Measurements from ENCODE around the gene MAML2. TPM values are rescaled to one million over a fixed set of nuclear protein-coding genes. Genes with fewer than 3 reads are reported as not detected.
A peak's percentile ranks its signal among the peaks of the same experiment; 100 is the strongest.

MAML2 gene
- total and polyA plus RNA-seq, 4 donors, result 3.8 to 41.8 (median 13.7) TPM

DNA sequence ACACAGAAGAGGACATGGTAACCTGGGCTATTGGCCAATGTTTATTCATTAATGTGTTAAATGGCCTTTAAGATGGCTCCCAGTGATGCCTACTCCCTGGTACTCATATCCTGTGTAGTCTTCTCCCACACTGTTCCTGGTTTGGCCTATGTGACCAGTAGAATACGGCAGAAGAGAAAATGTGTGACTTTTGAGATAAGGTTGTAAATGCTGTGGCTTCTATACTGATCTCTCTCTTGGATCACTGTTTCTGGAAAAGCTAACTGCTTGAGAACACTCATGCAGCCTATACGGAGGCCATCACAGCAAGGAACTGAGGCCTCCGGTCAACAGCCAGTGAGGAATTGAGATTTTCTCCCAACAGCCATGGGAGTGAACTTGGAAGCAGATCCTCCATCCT, 24.1 kb downstream of the MAML2 start:
- Histone ChIP-seq H3K4me3 (no peak overlapping the region), H3K27ac (ENCODE audit: low read depth in 1 of 2, low read length in 1 of 2) (peak overlapping the region in 1 of 2 donors; percentile 69), H3K36me3 (ENCODE audit: control insufficient read depth in 4 of 4, insufficient read depth in 4 of 4, low read length in 4 of 4) (peaks cover 0 to 5% (median under 1%) of the 10 kb centered on the region in 4 donors), H3K4me1 (ENCODE audit: control insufficient read depth in 5 of 5, insufficient read depth in 5 of 5, low read length in 5 of 5) (peaks cover 13 to 49% (median 35%) of the 10 kb centered on the region in 5 donors), H3K9me3 (ENCODE audit: control insufficient read depth in 4 of 4, insufficient read depth in 3 of 4, low read length in 3 of 4) (no peaks in the 10 kb centered on the region), H3K9ac (ENCODE audit: insufficient read depth in 1 of 2, low read length in 2 of 2) (no peak overlapping the region), H3K27me3 (ENCODE audit: control insufficient read depth in 3 of 3, insufficient read depth in 3 of 3, low read length in 2 of 3) (no peaks in the 10 kb centered on the region)
- WGBS, 2 donors, result 76 to 85% methylated on average over 3 of the region's 3 CpGs
- DNase-seq (no peak), ATAC-seq (ENCODE audit: insufficient read depth, low FRiP score) (no peak)
- no peak for TF ChIP-seq CTCF (IDR thresholded peaks at IDR 0.05; ENCODE audit: control extremely low read depth, extremely low read depth)

DNA sequence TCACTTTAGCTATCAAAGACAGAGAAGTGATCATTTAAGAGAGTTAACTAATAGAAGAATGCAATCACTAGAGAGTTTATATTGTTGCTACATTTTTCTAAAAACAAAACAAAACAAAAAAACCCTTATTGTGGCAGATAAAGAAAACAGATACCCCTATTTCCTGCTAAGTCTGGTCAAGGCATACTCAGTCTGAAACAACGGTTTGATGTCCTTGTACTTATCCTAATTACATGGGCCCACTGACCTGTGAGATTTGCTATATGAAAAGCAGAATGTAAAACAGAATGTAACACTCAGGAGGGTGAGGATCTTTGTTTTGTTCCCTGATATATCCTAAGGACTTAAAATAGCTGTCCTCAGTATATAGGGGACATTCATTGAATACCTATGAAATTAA, 24.6 kb downstream of the MAML2 start:
- DNase-seq (no peak), ATAC-seq (ENCODE audit: insufficient read depth, low FRiP score) (no peak)
- no peak for TF ChIP-seq CTCF (IDR thresholded peaks at IDR 0.05; ENCODE audit: control extremely low read depth, extremely low read depth)
- Histone ChIP-seq H3K27ac (ENCODE audit: low read depth in 1 of 2, low read length in 1 of 2) (no peak overlapping the region), H3K4me3 (no peak overlapping the region), H3K4me1 (ENCODE audit: control insufficient read depth in 5 of 5, insufficient read depth in 5 of 5, low read length in 5 of 5) (peaks cover 11 to 53% (median 36%) of the 10 kb centered on the region in 5 donors), H3K9me3 (ENCODE audit: control insufficient read depth in 4 of 4, insufficient read depth in 3 of 4, low read length in 3 of 4) (no peaks in the 10 kb centered on the region), H3K36me3 (ENCODE audit: control insufficient read depth in 4 of 4, insufficient read depth in 4 of 4, low read length in 4 of 4) (peaks cover 0 to 5% (median under 1%) of the 10 kb centered on the region in 4 donors), H3K9ac (ENCODE audit: insufficient read depth in 1 of 2, low read length in 2 of 2) (no peak overlapping the region), H3K27me3 (ENCODE audit: control insufficient read depth in 3 of 3, insufficient read depth in 3 of 3, low read length in 2 of 3) (no peaks in the 10 kb centered on the region)
- WGBS, 2 donors, result 59 to 78% methylated on average over 1 of the region's 1 CpG

GRCh38 chr11:96317985-96318384, 25.0 kb downstream of the MAML2 start:
- ATAC-seq (ENCODE audit: insufficient read depth, low FRiP score) (no peak), DNase-seq (no peak)
- no peak overlapping the region for H3K27ac ChIP-seq (ENCODE audit: low read depth in 1 of 2, low read length in 1 of 2)
- no peaks in the 10 kb centered on the region for H3K27me3 ChIP-seq (ENCODE audit: control insufficient read depth in 3 of 3, insufficient read depth in 3 of 3, low read length in 2 of 3)
- no peaks in the 10 kb centered on the region for H3K9me3 ChIP-seq (ENCODE audit: control insufficient read depth in 4 of 4, insufficient read depth in 3 of 4, low read length in 3 of 4)
- no peak overlapping the region for H3K9ac ChIP-seq (ENCODE audit: insufficient read depth in 1 of 2, low read length in 2 of 2)
- WGBS, 2 donors, result 80 to 91% methylated on average over 2 of the region's 2 CpGs
- H3K4me1 ChIP-seq (ENCODE audit: control insufficient read depth in 5 of 5, insufficient read depth in 5 of 5, low read length in 5 of 5), result peaks cover 13 to 57% (median 38%) of the 10 kb centered on the region in 5 donors
- H3K36me3 ChIP-seq (ENCODE audit: control insufficient read depth in 4 of 4, insufficient read depth in 4 of 4, low read length in 4 of 4), result peaks cover 0 to 5% (median under 1%) of the 10 kb centered on the region in 4 donors
- no peak for TF ChIP-seq CTCF (IDR thresholded peaks at IDR 0.05; ENCODE audit: control extremely low read depth, extremely low read depth)
- no peak overlapping the region for H3K4me3 ChIP-seq

DNA sequence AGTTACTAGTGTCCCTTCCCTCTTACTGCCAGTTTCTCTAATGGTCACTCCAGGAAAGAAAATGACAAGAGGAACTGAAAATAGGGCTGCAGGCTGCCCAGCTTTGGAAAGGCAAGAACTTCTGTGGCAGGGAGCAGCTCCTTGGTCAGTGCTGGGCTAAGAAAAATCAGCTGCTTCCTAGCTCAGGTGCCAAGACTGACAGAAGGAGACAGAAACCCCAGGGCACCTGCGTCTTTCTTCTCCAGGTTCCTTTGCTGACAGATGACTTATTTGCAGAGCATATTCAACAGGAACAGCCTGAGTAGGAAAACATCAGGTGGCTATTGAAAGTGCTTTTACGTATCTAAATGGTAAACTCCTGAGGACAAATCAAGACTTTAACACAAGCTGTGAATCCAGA, 25.4 kb downstream of the MAML2 start:
- WGBS, 2 donors, result 63 to 67% methylated on average over 2 of the region's 2 CpGs
- no peak for TF ChIP-seq CTCF (IDR thresholded peaks at IDR 0.05; ENCODE audit: control extremely low read depth, extremely low read depth)
- Histone ChIP-seq H3K9ac (ENCODE audit: insufficient read depth in 1 of 2, low read length in 2 of 2) (no peak overlapping the region), H3K9me3 (ENCODE audit: control insufficient read depth in 4 of 4, insufficient read depth in 3 of 4, low read length in 3 of 4) (no peaks in the 10 kb centered on the region), H3K4me3 (no peak overlapping the region), H3K27me3 (ENCODE audit: control insufficient read depth in 3 of 3, insufficient read depth in 3 of 3, low read length in 2 of 3) (no peaks in the 10 kb centered on the region), H3K36me3 (ENCODE audit: control insufficient read depth in 4 of 4, insufficient read depth in 4 of 4, low read length in 4 of 4) (peaks cover 0 to 5% (median under 1%) of the 10 kb centered on the region in 4 donors), H3K27ac (ENCODE audit: low read depth in 1 of 2, low read length in 1 of 2) (peak overlapping the region in 1 of 2 donors; percentile 61), H3K4me1 (ENCODE audit: control insufficient read depth in 5 of 5, insufficient read depth in 5 of 5, low read length in 5 of 5) (peaks cover 12 to 60% (median 38%) of the 10 kb centered on the region in 5 donors)
- DNase-seq, result no peak
- ATAC-seq (ENCODE audit: insufficient read depth, low FRiP score), result no peak
